IMR-90 (cell line): ENCODE measurements around the gene GPC5. TPM values are rescaled to one million over a fixed set of nuclear protein-coding genes. Genes with fewer than 3 reads are reported as not detected.
A peak's percentile ranks its signal among the peaks of the same experiment; 100 is the strongest.

ENCODE experiments used
- ATAC-seq: fragments of 200-7000 bp; cut with Tn5 transposase; 2 replicates; pipeline ENCODE4 v1.9.1; 2020; ENCODE audit warnings: low read depth, mild to moderate bottlenecking, moderate library complexity
- BruUV-seq: library from RNA; stranded (reverse); fragments of 400-500 nt; replicated peaks from 2 replicates; lab custom pipeline; 2021; lab: Mats Ljungman, UMichigan
- CTCF ChIA-PET: fragments of 300-600 bp; formaldehyde crosslinking; extraction: SDS; loops from one replicate; lab custom pipeline; 2021; ENCODE audit warnings: antibody characterized with exemption; lab: Yijun Ruan, JAX
- POLR2A ChIA-PET: fragments of 300-600 bp; sonication (Branson Sonifier 250); formaldehyde crosslinking; loops from one replicate; lab custom pipeline; 2022; ENCODE audit warnings: antibody characterized with exemption; ENCODE audit not compliant: unreplicated experiment; lab: Charles Lee
- DNase-seq: peaks from one replicate; pipeline ENCODE4 v3.0.0; 2013
- H2AFZ ChIP-seq: replicated peaks from 2 replicates; pipeline ENCODE3; 2013; ENCODE audit warnings: low read length, mild to moderate bottlenecking; ENCODE audit not compliant: poor library complexity
- H2AK5ac ChIP-seq: 2 replicates; pipeline ENCODE4 v1.6.1; 2013; ENCODE audit warnings: low read depth, low read length, inconsistent platforms
- H2AK9ac ChIP-seq: replicated peaks from 2 replicates; pipeline ENCODE3; 2013; ENCODE audit warnings: mild to moderate bottlenecking, low read depth, low read length, moderate library complexity; ENCODE audit not compliant: poor library complexity
- H2BK120ac ChIP-seq: 2 replicates; pipeline ENCODE4 v1.6.1; 2013; ENCODE audit warnings: low read depth, low read length, inconsistent platforms
- H2BK15ac ChIP-seq: 3 replicates; pipeline ENCODE4 v1.6.1; 2013; ENCODE audit warnings: low read depth, low read length, inconsistent platforms
- H2BK20ac ChIP-seq: 2 replicates; pipeline ENCODE4 v1.6.1; 2013; ENCODE audit warnings: low read depth, mild to moderate bottlenecking, inconsistent platforms, low read length, moderate library complexity
- H2BK5ac ChIP-seq: 2 replicates; pipeline ENCODE4 v1.6.1; 2013; ENCODE audit warnings: mild to moderate bottlenecking, low read depth, low read length, inconsistent platforms; ENCODE audit not compliant: poor library complexity, severe bottlenecking
- H3K14ac ChIP-seq: replicated peaks from 2 replicates; pipeline ENCODE4 v1.6.1; 2013; ENCODE audit warnings: low read depth, low read length, inconsistent platforms
- H3K18ac ChIP-seq: 2 replicates; pipeline ENCODE4 v1.6.1; 2013; ENCODE audit warnings: low read depth, low read length, control low read depth
- H3K23ac ChIP-seq: 2 replicates; pipeline ENCODE4 v1.6.1; 2013; ENCODE audit warnings: low read depth, low read length, inconsistent platforms
- H3K27ac ChIP-seq: 2 replicates; pipeline ENCODE4 v1.5.1; 2013; ENCODE audit warnings: mild to moderate bottlenecking, control low read depth, low read length; ENCODE audit not compliant: insufficient read depth
- H3K27me3 ChIP-seq: 2 replicates; pipeline ENCODE4 v1.6.1; 2013; ENCODE audit warnings: low read length; ENCODE audit not compliant: control insufficient read depth, insufficient read depth
- H3K36me3 ChIP-seq: 2 replicates; pipeline ENCODE4 v1.6.1; 2013; ENCODE audit warnings: low read length, mixed read lengths; ENCODE audit not compliant: control insufficient read depth, insufficient read depth
- H3K4ac ChIP-seq: 2 replicates; pipeline ENCODE4 v1.6.1; 2013; ENCODE audit warnings: low read depth, low read length, inconsistent platforms
- H3K4me1 ChIP-seq: 2 replicates; pipeline ENCODE4 v1.6.1; 2013; ENCODE audit warnings: low read length, mixed read lengths; ENCODE audit not compliant: control insufficient read depth, insufficient read depth
- H3K4me2 ChIP-seq: 2 replicates; pipeline ENCODE4 v1.6.1; 2013; ENCODE audit warnings: low read depth, mild to moderate bottlenecking, control low read depth, low read length, moderate library complexity
- H3K4me3 ChIP-seq: 2 replicates; pipeline ENCODE4 v1.5.1; 2013; ENCODE audit warnings: low read depth, mild to moderate bottlenecking, control low read depth, low read length, moderate library complexity; ENCODE audit not compliant: insufficient read depth
- H3K56ac ChIP-seq: 2 replicates; pipeline ENCODE4 v1.6.1; 2013; ENCODE audit warnings: low read length, inconsistent platforms; ENCODE audit not compliant: insufficient read depth; ENCODE audit errors: extremely low read depth
- H3K79me1 ChIP-seq, 2 experiments: 2 replicates each; pipeline ENCODE4 v1.6.1; 2013; ENCODE audit warnings: low read length in 2 of 2, inconsistent platforms in 1 of 2, low read depth in 1 of 2
- H3K9ac ChIP-seq: 2 replicates; pipeline ENCODE4 v1.6.1; 2013; ENCODE audit warnings: low read depth, low read length, control low read depth
- H3K9me1 ChIP-seq: 2 replicates; pipeline ENCODE4 v1.6.1; 2013; ENCODE audit warnings: low read length, inconsistent platforms; ENCODE audit not compliant: insufficient read depth
- H3K9me3 ChIP-seq: 2 replicates; pipeline ENCODE4 v1.6.1; 2013; ENCODE audit warnings: low read length; ENCODE audit not compliant: control insufficient read depth, insufficient read depth
- H4K20me1 ChIP-seq: 2 replicates; pipeline ENCODE4 v1.6.1; 2013; ENCODE audit warnings: low read length, inconsistent platforms; ENCODE audit not compliant: insufficient read depth
- H4K5ac ChIP-seq: 2 replicates; pipeline ENCODE4 v1.6.1; 2013; ENCODE audit warnings: mild to moderate bottlenecking, low read depth, low read length, control low read depth
- H4K8ac ChIP-seq, 2 experiments: 2 replicates each; pipeline ENCODE4 v1.6.1; 2013; ENCODE audit warnings: low read depth in 2 of 2, low read length in 2 of 2, control low read depth in 1 of 2, inconsistent platforms in 1 of 2
- H4K91ac ChIP-seq: 2 replicates; pipeline ENCODE4 v1.6.1; 2013; ENCODE audit warnings: low read depth, low read length, inconsistent platforms; ENCODE audit not compliant: insufficient read depth
- BHLHE40 ChIP-seq: fragments of 150-350 bp; IDR thresholded peaks from 2 replicates; pipeline ENCODE4 v1.6.1; 2016; ENCODE audit warnings: mild to moderate bottlenecking, low read depth, low read length
- CEBPB ChIP-seq: IDR thresholded peaks from 2 replicates; pipeline ENCODE4 v1.6.1; 2012; ENCODE audit warnings: low read depth, low read length, improper control_type of control experiment
- FOS ChIP-seq: fragments of 150-350 bp; IDR thresholded peaks from 2 replicates; pipeline ENCODE4 v1.6.1; 2016; ENCODE audit warnings: low read depth, low read length
- WGBS, 2 experiments: methylation state at CpG; one replicate each; pipeline versions ENCODE4 v1.1.5 to v1.1.7; 2013; ENCODE audit warnings: missing lambda C conversion rate in 2 of 2; ENCODE audit not compliant: insufficient read length in 1 of 2; ENCODE audit errors: extremely low coverage in 2 of 2; 5-methylcytosine and 5-hydroxymethylcytosine counted together
- dilution Hi-C: fragments of 300-500 bp; cut with HindIII; formaldehyde crosslinking; loops from one replicate; pipeline ENCODE4 v1.14.3; 2018; ENCODE audit warnings: low sequenced_read_pairs; ENCODE audit not compliant: unreplicated experiment
- in situ Hi-C: fragments of 300-500 bp; cut with MboI; formaldehyde crosslinking; loops from 3 replicates; pipeline ENCODE4 v1.14.3; 2019; ENCODE audit warnings: low sequenced_read_pairs, inconsistent platforms, mixed read lengths
- intact Hi-C: fragments of 100-400 bp; cut with micrococcal nuclease; formaldehyde crosslinking; loops from 2 replicates; pipeline ENCODE4 v1.10.0; 2022
- polyA plus RNA-seq, 3 experiments: library from polyadenylated mRNA; depleted of rRNA; stranded (reverse); fragments of >200 nt; gene quantifications; 2 replicates each; pipeline ENCODE4 v1.2.3, GENCODE V29; 2012; ENCODE audit warnings: low replicate concordance in 1 of 3
- total RNA-seq: library from RNA; depleted of rRNA; stranded (reverse); fragments of >200 nt; gene quantifications from 2 replicates; pipeline ENCODE4 v1.2.3, GENCODE V29; 2012

Gene GPC5
- total and polyA plus RNA-seq, 2 of the 4 experiments (the other 2 are of a cell fraction) = 0.94 to 1.8 TPM

- Histone ChIP-seq H2AK5ac (peak overlapping the region; percentile 25; the same call in 1 of the 2 replicates), H4K91ac (no peak overlapping the region), H3K9me1 (0 out of 2 replicates have a peak, but pooled peaks cover 3% of the 10 kb centered on the region), H3K56ac (no peak overlapping the region), H3K4me3 (no peak overlapping the region), H2BK15ac (no peak overlapping the region; the same call in 2 of the 3 replicates), H3K23ac (no peak overlapping the region), H3K9me3 (no peaks in the 10 kb centered on the region; the same call in 1 of the 2 replicates), H3K27ac (peak overlapping the region; percentile 29; the same call in 1 of the 2 replicates), H3K36me3 (no peaks in the 10 kb centered on the region), H2BK20ac (peak overlapping the region; percentile 12; the same call in 1 of the 2 replicates), H4K8ac (peak overlapping the region in 1 of 2 experiments; percentile 34; a peak in 1 of 4 replicates), H2AK9ac (no peak overlapping the region), H3K4ac (peak overlapping the region; percentile 22; the same call in 1 of the 2 replicates), H3K4me2 (peak overlapping the region; percentile 41), H4K20me1 (no peaks in the 10 kb centered on the region), H2BK120ac (peak overlapping the region; percentile 44), H3K27me3 (no peaks in the 10 kb centered on the region), H3K79me1 (no peaks in the 10 kb centered on the region), H4K5ac (0 out of 2 replicates have a peak overlapping the region, but pooled peaks have one; percentile 4), H2AFZ (no peak overlapping the region), H3K4me1 (peaks cover 2% of the 10 kb centered on the region), H3K18ac (peak overlapping the region; percentile 21; the same call in 1 of the 2 replicates), H3K9ac (no peak overlapping the region), H2BK5ac (no peak overlapping the region), H3K14ac (no peak overlapping the region)
- intact Hi-C loops = loop anchor here (10.0 kb wide), 1 partner anchor 921 kb away; no protein-coding TSS in a partner anchor
- ChIA-PET POLR2A (no interaction called here), CTCF (interaction anchor here (0.6 kb wide), 1 partner anchor 161 kb away, joined by 3 read pairs; no protein-coding TSS in a partner anchor)
- peak; percentile 39 for ATAC-seq
- dilution Hi-C loops = no loop called here
- BruUV-seq = no TSS peak
- WGBS, 2 experiments = no CpG with 5 or more reads among the region's 4 CpGs
- peak; percentile 69 for DNase-seq
- in situ Hi-C loops = no loop called here
- no peak for TF ChIP-seq BHLHE40
- peak; percentile 30; the same call in 1 of the 2 replicates for TF ChIP-seq FOS
- peak; percentile 75 for TF ChIP-seq CEBPB
These were observed 1445.1 kb downstream of the GPC5 start for GRCh38 chr13:92843549-92843948.
